Measurements from ENCODE around the gene SPCS1. TPM values are rescaled to one million over a fixed set of nuclear protein-coding genes. Genes with fewer than 3 reads are reported as not detected.

The SPCS1 gene
- total RNA-seq, 1 donor from 2014 or later, result 106 TPM

DNA sequence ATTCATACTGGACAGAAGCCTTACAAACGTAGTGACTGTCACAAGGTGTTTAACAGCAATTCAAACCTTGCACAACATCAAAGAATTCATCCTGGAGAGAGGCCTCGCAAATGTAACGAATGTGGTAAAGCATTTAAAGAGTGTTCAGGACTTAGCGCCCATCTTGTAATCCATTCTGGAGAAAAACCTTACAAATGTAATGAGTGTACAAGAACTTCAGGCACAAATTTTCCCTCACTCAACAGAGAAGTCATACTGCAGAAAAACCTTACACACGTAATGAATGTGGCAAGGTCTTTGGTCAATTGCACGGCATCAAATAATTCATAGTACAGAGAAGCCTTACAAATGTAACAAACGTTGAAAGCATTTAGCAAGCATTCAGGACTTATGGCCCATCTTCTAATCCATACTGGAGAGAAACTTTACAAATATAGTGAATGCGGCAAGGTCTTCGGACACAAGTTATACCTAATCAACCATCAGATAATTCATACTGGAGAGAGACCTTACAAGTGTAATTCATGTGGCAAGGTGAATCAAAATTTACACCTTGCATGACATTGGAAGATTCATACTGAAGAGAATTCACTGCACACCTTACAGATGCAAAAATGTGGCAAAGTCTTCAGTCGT, 27.5 kb downstream of the SPCS1 start:
- TF ChIP-seq, protein P1, sequence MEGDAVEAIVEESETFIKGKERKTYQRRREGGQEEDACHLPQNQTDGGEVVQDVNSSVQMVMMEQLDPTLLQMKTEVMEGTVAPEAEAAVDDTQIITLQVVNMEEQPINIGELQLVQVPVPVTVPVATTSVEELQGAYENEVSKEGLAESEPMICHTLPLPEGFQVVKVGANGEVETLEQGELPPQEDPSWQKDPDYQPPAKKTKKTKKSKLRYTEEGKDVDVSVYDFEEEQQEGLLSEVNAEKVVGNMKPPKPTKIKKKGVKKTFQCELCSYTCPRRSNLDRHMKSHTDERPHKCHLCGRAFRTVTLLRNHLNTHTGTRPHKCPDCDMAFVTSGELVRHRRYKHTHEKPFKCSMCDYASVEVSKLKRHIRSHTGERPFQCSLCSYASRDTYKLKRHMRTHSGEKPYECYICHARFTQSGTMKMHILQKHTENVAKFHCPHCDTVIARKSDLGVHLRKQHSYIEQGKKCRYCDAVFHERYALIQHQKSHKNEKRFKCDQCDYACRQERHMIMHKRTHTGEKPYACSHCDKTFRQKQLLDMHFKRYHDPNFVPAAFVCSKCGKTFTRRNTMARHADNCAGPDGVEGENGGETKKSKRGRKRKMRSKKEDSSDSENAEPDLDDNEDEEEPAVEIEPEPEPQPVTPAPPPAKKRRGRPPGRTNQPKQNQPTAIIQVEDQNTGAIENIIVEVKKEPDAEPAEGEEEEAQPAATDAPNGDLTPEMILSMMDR (IDR thresholded peaks at IDR 0.05), result no peak
- Mint-ChIP-seq H3K4me1 (ENCODE audit: low read depth) (no peaks in the 10 kb centered on the region), H3K27ac (ENCODE audit: unreplicated experiment) (no peak overlapping the region), H3K36me3 (ENCODE audit: low read depth) (peaks cover 57% of the 10 kb centered on the region), H3K9me3 (ENCODE audit: low read depth) (peaks cover 10% of the 10 kb centered on the region), H3K4me3 (ENCODE audit: unreplicated experiment) (no peak overlapping the region), H3K27me3 (ENCODE audit: low read depth) (no peaks in the 10 kb centered on the region)
- no peak for DNase-seq (ENCODE audit: low spot score)

DNA sequence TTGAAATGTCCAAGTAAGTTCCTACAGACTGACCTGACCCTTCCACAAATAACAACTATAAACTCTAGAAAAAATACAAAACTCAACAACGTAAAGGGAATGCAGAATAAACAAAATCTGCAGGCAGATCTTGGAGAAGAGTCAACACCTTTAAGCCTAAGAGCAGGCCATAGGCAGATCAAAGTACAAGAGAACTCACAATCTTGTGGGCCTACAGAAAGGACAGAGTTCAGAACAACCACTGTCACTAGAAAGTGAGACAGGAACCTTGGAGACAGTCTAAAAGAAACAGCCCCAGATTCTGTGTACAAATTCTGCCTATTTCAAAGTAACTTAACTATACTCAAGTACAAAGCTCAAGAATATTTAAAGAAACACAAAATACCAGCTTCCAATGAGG, 33.8 kb downstream of the SPCS1 start:
- Mint-ChIP-seq H3K9me3 (ENCODE audit: low read depth) (no peaks in the 10 kb centered on the region), H3K36me3 (ENCODE audit: low read depth) (peaks cover 22% of the 10 kb centered on the region), H3K4me3 (ENCODE audit: unreplicated experiment) (no peak overlapping the region), H3K27ac (ENCODE audit: unreplicated experiment) (no peak overlapping the region), H3K27me3 (ENCODE audit: low read depth) (no peaks in the 10 kb centered on the region), H3K4me1 (ENCODE audit: low read depth) (no peaks in the 10 kb centered on the region)
- TF ChIP-seq, protein P1 (IDR thresholded peaks at IDR 0.05), result no peak
- no peak for DNase-seq (ENCODE audit: low spot score)

GRCh38 chr3:52742418-52743041, 36.6 kb downstream of the SPCS1 start:
- no peak for DNase-seq (ENCODE audit: low spot score)
- H3K4me3 Mint-ChIP-seq (ENCODE audit: unreplicated experiment), result no peak overlapping the region
- H3K4me1 Mint-ChIP-seq (ENCODE audit: low read depth), result no peaks in the 10 kb centered on the region
- no peaks in the 10 kb centered on the region for H3K9me3 Mint-ChIP-seq (ENCODE audit: low read depth)
- TF ChIP-seq, protein P1 (IDR thresholded peaks at IDR 0.05), result peak; percentile 93
- no peaks in the 10 kb centered on the region for H3K27me3 Mint-ChIP-seq (ENCODE audit: low read depth)
- H3K27ac Mint-ChIP-seq (ENCODE audit: unreplicated experiment), result no peak overlapping the region
- peaks cover 22% of the 10 kb centered on the region for H3K36me3 Mint-ChIP-seq (ENCODE audit: low read depth)

DNA sequence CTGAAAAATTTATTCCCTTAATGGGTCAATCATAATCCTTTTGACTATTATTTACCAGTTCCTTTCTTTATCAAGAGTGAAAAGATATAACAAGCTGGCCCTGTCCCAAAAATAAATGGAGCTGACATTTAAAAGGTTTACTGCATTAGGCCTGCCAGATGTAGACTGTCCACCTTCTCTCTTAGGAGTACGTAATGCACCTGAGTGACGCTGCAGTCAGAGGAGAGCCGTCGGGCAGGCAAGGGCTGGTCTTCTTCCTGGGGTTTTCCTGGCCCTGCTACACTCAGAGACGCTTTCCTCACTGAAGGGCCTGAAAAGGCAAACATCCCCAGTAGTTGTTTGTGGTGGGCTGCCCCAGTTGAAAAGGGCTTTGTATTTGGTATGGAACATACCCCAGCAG, 37.2 kb downstream of the SPCS1 start:
- peaks cover 22% of the 10 kb centered on the region for H3K36me3 Mint-ChIP-seq (ENCODE audit: low read depth)
- DNase-seq (ENCODE audit: low spot score), result no peak
- H3K9me3 Mint-ChIP-seq (ENCODE audit: low read depth), result no peaks in the 10 kb centered on the region
- TF ChIP-seq, protein P1 (IDR thresholded peaks at IDR 0.05), result no peak
- H3K4me1 Mint-ChIP-seq (ENCODE audit: low read depth), result no peaks in the 10 kb centered on the region
- no peaks in the 10 kb centered on the region for H3K27me3 Mint-ChIP-seq (ENCODE audit: low read depth)
- no peak overlapping the region for H3K4me3 Mint-ChIP-seq (ENCODE audit: unreplicated experiment)
- no peak overlapping the region for H3K27ac Mint-ChIP-seq (ENCODE audit: unreplicated experiment)

- TF ChIP-seq, protein P1 (IDR thresholded peaks at IDR 0.05), result no peak
- no peaks in the 10 kb centered on the region for H3K4me1 Mint-ChIP-seq (ENCODE audit: low read depth)
- no peaks in the 10 kb centered on the region for H3K9me3 Mint-ChIP-seq (ENCODE audit: low read depth)
- DNase-seq (ENCODE audit: low spot score), result no peak
- peaks cover 25% of the 10 kb centered on the region for H3K36me3 Mint-ChIP-seq (ENCODE audit: low read depth)
- H3K27me3 Mint-ChIP-seq (ENCODE audit: low read depth), result no peaks in the 10 kb centered on the region
- H3K27ac Mint-ChIP-seq (ENCODE audit: unreplicated experiment), result no peak overlapping the region
- H3K4me3 Mint-ChIP-seq (ENCODE audit: unreplicated experiment), result no peak overlapping the region
Observed at GRCh38 chr3:52743721-52744120, 37.8 kb downstream of the SPCS1 start.

Data from chondrocyte (in vitro differentiated cells).